HCT116 (cell line): ENCODE measurements around the gene TBC1D2.

ENCODE experiments used
- EZH2phosphoT487 ChIP-seq: fragments of 200-600 bp; IDR thresholded peaks from 2 replicates; pipeline ENCODE4 v1.6.1; 2018; ENCODE audit warnings: antibody characterized with exemption, borderline replicate concordance
- TCF7L2 ChIP-seq: IDR thresholded peaks from 2 replicates; pipeline ENCODE4 v1.7.0; 2011; ENCODE audit warnings: borderline replicate concordance, inconsistent platforms; ENCODE audit not compliant: insufficient read depth, insufficient read length; ENCODE audit errors: extremely low read depth
- TF ChIP-seq, protein P1 (sequence below), 3 experiments: fragments of 200-600 bp in 1 of 3; sonication (generic) in 1 of 3; IDR thresholded peaks in 2 of 3; conservative IDR thresholded peaks in 1 of 3; 2 replicates each; pipeline ENCODE4 v1.5.1; 2012 to 2017; ENCODE audit warnings: low read depth in 2 of 3, low read length in 2 of 3, antibody characterized with exemption in 1 of 3, borderline replicate concordance in 1 of 3, control low read depth in 1 of 3, mild to moderate bottlenecking in 1 of 3, mixed read lengths in 1 of 3, mixed run types in 1 of 3, moderate library complexity in 1 of 3; ENCODE audit not compliant: insufficient read depth in 1 of 3
- TF ChIP-seq, protein P2 (sequence below): IDR thresholded peaks from 2 replicates; pipeline ENCODE4 v1.6.1; 2012

DNA sequence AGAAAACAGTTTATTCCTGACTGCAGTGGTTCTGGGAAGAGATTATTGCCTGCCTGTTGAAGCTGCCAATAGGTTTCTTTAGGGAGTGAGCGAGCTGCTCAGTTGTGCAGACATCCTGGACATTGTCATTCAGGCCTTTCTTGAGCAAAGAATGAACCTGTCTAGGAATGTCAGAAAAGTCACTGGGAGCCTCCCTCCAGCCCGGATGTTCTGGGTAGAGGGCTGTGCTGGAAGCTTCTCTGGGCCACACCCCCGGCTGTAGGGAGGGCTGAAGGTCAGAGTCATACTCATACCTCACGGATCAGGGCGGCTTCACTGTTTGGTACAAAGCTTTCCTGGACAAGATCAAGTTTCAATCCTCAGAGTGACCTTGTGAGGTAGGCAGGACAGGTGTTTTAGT, 33.4 kb upstream of the TBC1D2 start:
- TF ChIP-seq, protein P1, sequence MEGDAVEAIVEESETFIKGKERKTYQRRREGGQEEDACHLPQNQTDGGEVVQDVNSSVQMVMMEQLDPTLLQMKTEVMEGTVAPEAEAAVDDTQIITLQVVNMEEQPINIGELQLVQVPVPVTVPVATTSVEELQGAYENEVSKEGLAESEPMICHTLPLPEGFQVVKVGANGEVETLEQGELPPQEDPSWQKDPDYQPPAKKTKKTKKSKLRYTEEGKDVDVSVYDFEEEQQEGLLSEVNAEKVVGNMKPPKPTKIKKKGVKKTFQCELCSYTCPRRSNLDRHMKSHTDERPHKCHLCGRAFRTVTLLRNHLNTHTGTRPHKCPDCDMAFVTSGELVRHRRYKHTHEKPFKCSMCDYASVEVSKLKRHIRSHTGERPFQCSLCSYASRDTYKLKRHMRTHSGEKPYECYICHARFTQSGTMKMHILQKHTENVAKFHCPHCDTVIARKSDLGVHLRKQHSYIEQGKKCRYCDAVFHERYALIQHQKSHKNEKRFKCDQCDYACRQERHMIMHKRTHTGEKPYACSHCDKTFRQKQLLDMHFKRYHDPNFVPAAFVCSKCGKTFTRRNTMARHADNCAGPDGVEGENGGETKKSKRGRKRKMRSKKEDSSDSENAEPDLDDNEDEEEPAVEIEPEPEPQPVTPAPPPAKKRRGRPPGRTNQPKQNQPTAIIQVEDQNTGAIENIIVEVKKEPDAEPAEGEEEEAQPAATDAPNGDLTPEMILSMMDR (IDR thresholded peaks at IDR 0.05 in 2 of 3, conservative IDR thresholded peaks at IDR 0.05 in 1 of 3; ENCODE audit: borderline replicate concordance in 1 of 3, insufficient read depth in 1 of 3, low read depth in 2 of 3, low read length in 2 of 3) = no peak
- no peak for TF ChIP-seq EZH2phosphoT487
- TF ChIP-seq TCF7L2 = no peak
- TF ChIP-seq, protein P2, sequence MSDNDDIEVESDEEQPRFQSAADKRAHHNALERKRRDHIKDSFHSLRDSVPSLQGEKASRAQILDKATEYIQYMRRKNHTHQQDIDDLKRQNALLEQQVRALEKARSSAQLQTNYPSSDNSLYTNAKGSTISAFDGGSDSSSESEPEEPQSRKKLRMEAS = no peak
